HL-60 (cell line): ENCODE results near the gene MRPL58.

ENCODE experiments used
- CTCF ChIP-seq: IDR thresholded peaks from one replicate; pipeline ENCODE4 v1.5.1; 2011; ENCODE audit warnings: low read length, control low read depth, inconsistent platforms; ENCODE audit not compliant: insufficient read depth
- GABPA ChIP-seq: IDR thresholded peaks from 2 replicates; pipeline ENCODE4 v1.6.1; 2012; ENCODE audit warnings: low read depth
- POLR2AphosphoS5 ChIP-seq: IDR thresholded peaks from 2 replicates; pipeline ENCODE4 v1.6.1; 2012; ENCODE audit warnings: low read depth

- TF ChIP-seq GABPA, result no peak
- no peak for TF ChIP-seq CTCF
- no peak for TF ChIP-seq POLR2AphosphoS5
Observed at GRCh38 chr17:74977802-74978201, 34.7 kb upstream of the MRPL58 start.
